ENCODE data around the gene NXPH3. TPM values are rescaled to one million over a fixed set of nuclear protein-coding genes. Genes with fewer than 3 reads are reported as not detected.

Gene NXPH3
- total RNA-seq, 3 donors from 2014 or later (not counting 1 experiment from before 2014, with no cell fraction given), result not detected

DNA sequence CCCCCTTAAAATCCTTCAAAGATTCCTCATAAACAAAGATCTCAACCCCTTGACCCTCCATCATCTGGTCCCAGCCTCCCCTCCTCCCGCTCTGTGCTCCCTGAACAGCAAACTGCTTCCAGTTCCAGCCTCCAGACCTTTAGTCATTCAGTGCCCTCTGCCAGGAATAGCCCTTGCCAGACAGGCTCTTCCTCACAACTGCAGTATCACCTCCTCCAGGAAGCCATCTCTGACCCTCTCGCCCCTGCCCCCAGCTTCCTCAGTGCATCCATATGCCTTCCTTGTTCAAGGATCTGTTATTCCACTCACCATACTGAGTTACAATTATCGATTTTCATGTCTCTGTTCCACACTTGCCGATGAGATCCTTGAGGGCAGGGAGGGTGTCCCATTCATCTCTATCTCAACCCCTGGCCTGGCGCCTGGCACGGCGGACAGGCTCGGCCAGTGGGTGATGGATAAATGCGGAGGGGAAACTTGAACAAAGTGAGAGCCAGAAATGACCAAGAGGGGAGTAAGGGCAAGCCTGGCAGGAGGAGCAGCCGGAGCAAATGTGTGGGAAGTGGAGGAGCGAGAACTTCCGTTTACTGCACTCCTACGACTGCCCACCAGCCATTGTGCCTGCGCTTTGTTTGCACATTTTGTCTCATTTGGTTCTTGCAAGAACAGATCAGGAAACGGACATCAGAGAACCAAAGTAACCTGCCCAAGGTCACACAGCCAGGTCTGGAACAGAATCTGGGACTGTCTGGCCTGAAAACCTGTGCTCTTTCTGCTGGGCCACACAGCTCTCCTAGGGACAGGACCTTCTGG lies 2.0 kb upstream of the NXPH3 start:
- Histone ChIP-seq H3K4me3 (ENCODE audit: low read length) (no peak overlapping the region), H3K27me3 (ENCODE audit: control insufficient read depth, insufficient read depth, low read length) (peaks cover 32% of the 10 kb centered on the region), H3K4me1 (ENCODE audit: control insufficient read depth, insufficient read depth, low read length) (peaks cover 32% of the 10 kb centered on the region), H3K9me3 (ENCODE audit: control insufficient read depth, insufficient read depth, low read length) (no peaks in the 10 kb centered on the region), H3K27ac (ENCODE audit: low read length) (no peak overlapping the region), H3K36me3 (ENCODE audit: control insufficient read depth, insufficient read depth, low read length) (no peaks in the 10 kb centered on the region)
- DNase-seq, result no peak
- no peak overlapping the region for H3K27ac Mint-ChIP-seq
- H3K36me3 Mint-ChIP-seq, result no peaks in the 10 kb centered on the region
- peak overlapping the region; percentile 35 for H3K4me3 Mint-ChIP-seq
- ATAC-seq, result no peak
- no peaks in the 10 kb centered on the region for H3K9me3 Mint-ChIP-seq
- peaks cover 34 to 58% of the 10 kb centered on the region in 2 donors for H3K27me3 Mint-ChIP-seq (ENCODE audit: low read depth in 2 of 2)
- TF ChIP-seq, protein P1, sequence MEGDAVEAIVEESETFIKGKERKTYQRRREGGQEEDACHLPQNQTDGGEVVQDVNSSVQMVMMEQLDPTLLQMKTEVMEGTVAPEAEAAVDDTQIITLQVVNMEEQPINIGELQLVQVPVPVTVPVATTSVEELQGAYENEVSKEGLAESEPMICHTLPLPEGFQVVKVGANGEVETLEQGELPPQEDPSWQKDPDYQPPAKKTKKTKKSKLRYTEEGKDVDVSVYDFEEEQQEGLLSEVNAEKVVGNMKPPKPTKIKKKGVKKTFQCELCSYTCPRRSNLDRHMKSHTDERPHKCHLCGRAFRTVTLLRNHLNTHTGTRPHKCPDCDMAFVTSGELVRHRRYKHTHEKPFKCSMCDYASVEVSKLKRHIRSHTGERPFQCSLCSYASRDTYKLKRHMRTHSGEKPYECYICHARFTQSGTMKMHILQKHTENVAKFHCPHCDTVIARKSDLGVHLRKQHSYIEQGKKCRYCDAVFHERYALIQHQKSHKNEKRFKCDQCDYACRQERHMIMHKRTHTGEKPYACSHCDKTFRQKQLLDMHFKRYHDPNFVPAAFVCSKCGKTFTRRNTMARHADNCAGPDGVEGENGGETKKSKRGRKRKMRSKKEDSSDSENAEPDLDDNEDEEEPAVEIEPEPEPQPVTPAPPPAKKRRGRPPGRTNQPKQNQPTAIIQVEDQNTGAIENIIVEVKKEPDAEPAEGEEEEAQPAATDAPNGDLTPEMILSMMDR (IDR thresholded peaks at IDR 0.05), result no peak
- 88% methylated on average over 14 of the region's 15 CpGs for WGBS (ENCODE audit: insufficient coverage)
- intact Hi-C loops (cut with micrococcal nuclease), result loop anchor here (2.0 kb wide), 1 partner anchor 513 kb away; no protein-coding TSS in a partner anchor
- H3K4me1 Mint-ChIP-seq, result peaks cover 0 to 25% of the 10 kb centered on the region in 2 donors

DNA sequence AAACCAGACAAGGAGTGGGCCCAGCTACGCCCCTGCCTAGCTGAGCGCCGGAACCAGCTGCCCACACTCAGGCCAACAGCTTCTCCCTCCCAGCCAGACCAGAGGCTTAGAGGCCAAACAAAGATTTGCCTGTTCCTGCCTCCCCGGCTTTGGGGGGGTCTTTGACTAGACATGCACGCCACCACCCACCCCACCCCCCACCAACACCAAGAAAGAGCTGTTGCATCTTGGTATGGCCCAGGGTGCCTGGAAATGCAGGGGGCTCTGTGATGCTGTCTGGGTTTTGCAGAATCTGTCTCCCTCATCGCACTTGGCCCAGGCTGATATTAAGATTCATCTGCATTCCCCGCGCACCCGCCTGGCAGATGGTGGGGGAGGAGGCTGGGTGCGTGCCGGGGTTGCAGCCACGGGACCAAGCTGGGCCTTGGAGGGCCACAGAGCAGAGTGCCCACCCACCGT lies 1.3 kb upstream of the NXPH3 start:
- Mint-ChIP-seq H3K4me1 (peaks cover 0 to 25% of the 10 kb centered on the region in 2 donors), H3K36me3 (no peaks in the 10 kb centered on the region), H3K27me3 (ENCODE audit: low read depth in 2 of 2) (peaks cover 34 to 61% of the 10 kb centered on the region in 2 donors), H3K9me3 (no peaks in the 10 kb centered on the region), H3K27ac (no peak overlapping the region), H3K4me3 (no peak overlapping the region)
- Histone ChIP-seq H3K36me3 (ENCODE audit: control insufficient read depth, insufficient read depth, low read length) (no peaks in the 10 kb centered on the region), H3K4me1 (ENCODE audit: control insufficient read depth, insufficient read depth, low read length) (peaks cover 31% of the 10 kb centered on the region), H3K27me3 (ENCODE audit: control insufficient read depth, insufficient read depth, low read length) (peaks cover 32% of the 10 kb centered on the region), H3K4me3 (ENCODE audit: low read length) (no peak overlapping the region), H3K9me3 (ENCODE audit: control insufficient read depth, insufficient read depth, low read length) (no peaks in the 10 kb centered on the region), H3K27ac (ENCODE audit: low read length) (no peak overlapping the region)
- TF ChIP-seq, protein P1 (IDR thresholded peaks at IDR 0.05), result no peak
- intact Hi-C loops (cut with micrococcal nuclease), result no loop called here
- 88% methylated on average over 12 of the region's 13 CpGs for WGBS (ENCODE audit: insufficient coverage)
- ATAC-seq (no peak), DNase-seq (no peak)

DNA sequence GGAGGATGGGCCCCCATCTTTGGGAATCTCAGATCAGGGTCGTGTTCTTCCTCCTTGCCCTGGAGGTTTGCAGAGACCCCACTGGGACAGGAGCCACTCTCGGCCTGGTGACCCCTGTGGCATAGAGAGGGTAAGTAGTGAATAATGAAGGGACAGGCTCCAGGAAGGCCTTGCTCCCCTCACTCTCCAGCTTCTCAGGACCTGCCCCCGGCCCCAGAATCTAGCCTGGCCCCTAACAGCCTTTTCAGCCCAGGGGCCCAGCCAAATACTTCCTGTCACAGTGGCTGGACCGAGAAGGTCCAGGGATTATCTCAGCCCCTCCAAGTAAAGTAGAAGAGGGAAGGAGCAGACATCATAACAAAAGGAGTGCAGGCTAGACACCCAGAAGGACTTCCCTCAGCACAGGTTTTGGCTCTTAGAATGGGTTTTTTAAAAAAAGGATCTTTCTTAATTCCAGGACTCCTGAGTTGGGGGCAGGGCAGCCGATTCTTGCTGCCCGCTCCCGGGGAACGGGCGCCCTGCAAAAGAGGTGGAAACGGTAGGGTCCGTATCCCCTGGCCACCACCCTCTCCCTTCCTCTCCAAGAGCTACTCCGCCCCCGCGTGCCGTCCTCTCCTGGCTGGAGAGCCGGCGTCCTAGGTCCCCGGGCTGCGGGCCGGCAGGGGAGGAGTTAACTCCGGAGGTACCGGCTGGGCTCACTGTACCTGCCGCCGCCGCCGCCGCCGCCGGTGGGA lies 559 bp upstream of the NXPH3 start:
- H3K4me1 ChIP-seq (ENCODE audit: control insufficient read depth, insufficient read depth, low read length), result peaks cover 25% of the 10 kb centered on the region
- WGBS (ENCODE audit: insufficient coverage), result 12% methylated on average over 28 of the region's 29 CpGs
- Mint-ChIP-seq H3K9me3 (no peaks in the 10 kb centered on the region), H3K4me1 (peaks cover 0 to 25% of the 10 kb centered on the region in 2 donors), H3K27me3 (ENCODE audit: low read depth in 2 of 2) (peaks cover 34 to 61% of the 10 kb centered on the region in 2 donors), H3K4me3 (peak overlapping the region; percentile 72), H3K36me3 (no peaks in the 10 kb centered on the region), H3K27ac (no peak overlapping the region)
- ATAC-seq (no peak), DNase-seq (no peak)
- H3K27me3 ChIP-seq (ENCODE audit: control insufficient read depth, insufficient read depth, low read length), result peaks cover 32% of the 10 kb centered on the region
- H3K9me3 ChIP-seq (ENCODE audit: control insufficient read depth, insufficient read depth, low read length), result no peaks in the 10 kb centered on the region
- H3K27ac ChIP-seq (ENCODE audit: low read length), result no peak overlapping the region
- no peak overlapping the region for H3K4me3 ChIP-seq (ENCODE audit: low read length)
- no peaks in the 10 kb centered on the region for H3K36me3 ChIP-seq (ENCODE audit: control insufficient read depth, insufficient read depth, low read length)
- TF ChIP-seq, protein P1 (IDR thresholded peaks at IDR 0.05), result no peak
- intact Hi-C loops (cut with micrococcal nuclease), result no loop called here
